HUES48 (cell line): ENCODE data around the gene FAM153A.
"Not testable (repeated sequence)": the region's sequence is repeated elsewhere in the genome, so short reads cannot be mapped to it uniquely, and the experiment has no call there.

Source experiments
- H3K27ac ChIP-seq: one replicate; pipeline ENCODE4 v1.7.0; 2013; ENCODE audit warnings: low read depth, low read length, inconsistent platforms
- H3K27me3 ChIP-seq: 2 replicates; pipeline ENCODE4 v1.6.1; 2013; ENCODE audit warnings: mild to moderate bottlenecking, low read length; ENCODE audit not compliant: control insufficient read depth, insufficient read depth
- H3K36me3 ChIP-seq: 2 replicates; pipeline ENCODE4 v1.6.1; 2013; ENCODE audit warnings: low read length; ENCODE audit not compliant: control insufficient read depth, insufficient read depth
- H3K4me1 ChIP-seq: 2 replicates; pipeline ENCODE4 v1.6.1; 2013; ENCODE audit warnings: mild to moderate bottlenecking, low read length; ENCODE audit not compliant: control insufficient read depth, insufficient read depth
- H3K4me3 ChIP-seq: 2 replicates; pipeline ENCODE4 v1.5.1; 2013; ENCODE audit warnings: mild to moderate bottlenecking, low read depth, low read length
- H3K9ac ChIP-seq: 2 replicates; pipeline ENCODE4 v1.6.1; 2013; ENCODE audit warnings: mild to moderate bottlenecking, low read depth, low read length, moderate library complexity
- H3K9me3 ChIP-seq: 2 replicates; pipeline ENCODE4 v1.6.1; 2013; ENCODE audit warnings: low read length; ENCODE audit not compliant: control insufficient read depth, insufficient read depth

FAM153A gene

DNA sequence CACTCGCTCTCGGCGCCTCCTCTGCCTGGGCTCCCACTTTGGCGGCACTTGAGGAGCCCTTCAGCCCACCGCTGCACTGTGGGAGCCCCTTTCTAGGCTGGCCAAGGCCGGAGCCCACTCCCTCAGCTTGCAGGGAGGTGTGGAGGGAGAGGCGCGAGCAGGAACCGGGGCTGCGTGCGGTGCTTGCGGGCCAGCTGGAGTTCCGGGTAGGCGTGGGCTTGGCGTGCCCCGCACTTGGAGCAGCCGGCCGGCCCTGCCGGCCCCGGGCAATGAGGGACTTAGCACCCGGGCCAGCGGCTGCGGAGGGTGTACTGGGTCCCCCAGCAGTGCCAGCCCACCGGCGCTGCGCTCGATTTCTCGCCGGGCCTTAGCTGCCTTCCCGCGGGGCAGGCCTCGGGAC lies 94.6 kb downstream of the FAM153A start:
- H3K36me3 ChIP-seq, H3K4me3 ChIP-seq, H3K27me3 ChIP-seq, H3K9me3 ChIP-seq, H3K4me1 ChIP-seq, H3K27ac ChIP-seq, H3K9ac ChIP-seq: not testable (repeated sequence)

DNA sequence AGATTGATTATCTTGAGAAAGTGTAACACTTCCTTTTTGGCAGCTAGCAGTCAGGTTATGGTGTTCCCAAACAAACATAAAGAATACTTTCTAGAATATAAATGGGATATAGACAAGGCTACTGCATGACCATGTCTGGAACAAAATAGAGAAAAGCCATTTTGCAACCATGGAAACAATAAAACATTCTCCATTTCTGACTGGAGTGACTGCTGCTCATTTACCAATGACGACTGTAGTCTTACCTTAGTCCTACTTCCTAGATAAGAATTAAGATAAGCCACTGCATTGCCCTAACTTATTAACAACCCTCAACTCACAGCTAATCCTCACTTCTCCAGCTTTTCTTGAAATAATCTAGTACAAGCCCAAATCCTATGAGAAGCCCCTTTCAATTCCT lies 100.8 kb downstream of the FAM153A start:
- H3K9ac ChIP-seq, H3K4me1 ChIP-seq, H3K36me3 ChIP-seq, H3K9me3 ChIP-seq, H3K4me3 ChIP-seq, H3K27me3 ChIP-seq, H3K27ac ChIP-seq: not testable (repeated sequence)
